LNCAP (cell line): ENCODE data around the gene SGTA.

ENCODE experiments used
- TF ChIP-seq, protein P1 (sequence below): fragments of 450-650 bp; IDR thresholded peaks from 2 replicates; pipeline ENCODE4 v1.5.1; 2017; ENCODE audit warnings: mild to moderate bottlenecking

SGTA gene

DNA sequence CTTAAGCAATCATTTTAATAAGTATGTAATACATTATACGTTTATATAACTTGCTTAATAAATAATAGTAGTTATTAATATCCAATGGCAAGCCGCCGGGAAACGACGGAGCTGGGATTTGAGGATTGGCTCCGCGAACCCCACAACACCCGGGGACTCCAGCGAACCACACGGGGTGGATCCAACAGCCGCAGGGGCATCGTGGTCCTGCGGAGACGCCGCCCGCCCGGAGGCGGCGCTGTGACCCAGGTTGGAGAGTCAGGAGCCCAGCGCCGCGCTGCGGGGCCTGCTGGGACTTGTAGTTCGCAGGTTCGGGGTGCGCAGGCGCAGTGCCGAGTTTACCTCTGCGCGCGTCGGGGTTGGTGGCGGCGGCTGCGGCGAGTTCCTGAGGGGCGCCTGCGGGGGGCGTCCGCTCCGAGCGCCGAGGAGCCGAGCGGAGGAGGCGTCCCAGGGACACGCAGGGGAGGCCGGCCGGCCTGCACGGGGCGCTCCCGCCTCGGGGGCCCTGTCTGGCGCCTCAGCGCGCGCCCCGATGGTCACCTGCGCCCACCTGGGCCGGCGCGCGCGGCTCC lies 36.6 kb upstream of the SGTA start, which contains the start of gene ZNF554:
ZNF554 (plus strand) TSS at position 329 of the 572 bp plus-strand sequence; CDS start at position 533, 204 bp downstream.
- TF ChIP-seq, protein P1, sequence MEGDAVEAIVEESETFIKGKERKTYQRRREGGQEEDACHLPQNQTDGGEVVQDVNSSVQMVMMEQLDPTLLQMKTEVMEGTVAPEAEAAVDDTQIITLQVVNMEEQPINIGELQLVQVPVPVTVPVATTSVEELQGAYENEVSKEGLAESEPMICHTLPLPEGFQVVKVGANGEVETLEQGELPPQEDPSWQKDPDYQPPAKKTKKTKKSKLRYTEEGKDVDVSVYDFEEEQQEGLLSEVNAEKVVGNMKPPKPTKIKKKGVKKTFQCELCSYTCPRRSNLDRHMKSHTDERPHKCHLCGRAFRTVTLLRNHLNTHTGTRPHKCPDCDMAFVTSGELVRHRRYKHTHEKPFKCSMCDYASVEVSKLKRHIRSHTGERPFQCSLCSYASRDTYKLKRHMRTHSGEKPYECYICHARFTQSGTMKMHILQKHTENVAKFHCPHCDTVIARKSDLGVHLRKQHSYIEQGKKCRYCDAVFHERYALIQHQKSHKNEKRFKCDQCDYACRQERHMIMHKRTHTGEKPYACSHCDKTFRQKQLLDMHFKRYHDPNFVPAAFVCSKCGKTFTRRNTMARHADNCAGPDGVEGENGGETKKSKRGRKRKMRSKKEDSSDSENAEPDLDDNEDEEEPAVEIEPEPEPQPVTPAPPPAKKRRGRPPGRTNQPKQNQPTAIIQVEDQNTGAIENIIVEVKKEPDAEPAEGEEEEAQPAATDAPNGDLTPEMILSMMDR, result peak; percentile 98

DNA sequence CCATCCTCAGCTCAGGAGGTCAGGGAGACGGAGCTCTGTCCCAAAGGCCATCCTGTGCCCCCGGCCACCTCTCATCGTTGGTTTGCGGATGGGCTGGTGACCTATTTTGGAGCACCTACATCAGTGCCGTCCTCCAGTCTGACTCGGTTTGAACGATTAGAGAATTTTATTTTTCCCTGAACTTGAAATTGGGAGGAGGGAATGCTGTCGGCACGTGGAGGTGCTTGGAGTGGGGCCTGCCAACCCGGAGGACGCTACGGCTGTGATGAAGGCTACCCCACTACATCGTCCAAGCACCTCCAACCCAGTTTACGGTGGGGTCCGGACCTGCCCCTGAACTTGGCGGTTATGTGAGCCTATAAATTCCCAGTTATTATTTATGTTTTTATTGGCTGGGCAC lies 33.6 kb upstream of the SGTA start:
- TF ChIP-seq, protein P1, result no peak

DNA sequence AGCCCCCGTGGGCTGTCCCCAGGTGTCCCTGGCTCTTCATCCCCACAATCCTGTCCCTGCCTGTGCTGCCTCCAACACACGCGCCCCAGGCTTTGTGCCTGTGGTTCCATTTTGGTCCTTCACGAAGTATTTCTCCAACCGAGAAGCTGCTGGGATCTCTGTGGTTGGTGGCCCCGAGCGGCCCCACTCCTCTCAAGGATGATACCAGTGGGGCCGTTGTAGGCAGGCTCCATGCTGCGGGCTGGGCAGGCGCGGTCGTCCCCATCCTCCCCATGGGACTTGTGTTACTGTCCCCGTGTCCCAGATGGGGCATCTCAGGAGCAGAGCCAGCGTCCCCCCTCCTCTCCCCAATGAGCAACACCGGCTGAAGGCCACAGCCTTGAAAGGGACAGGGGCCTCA lies 32.9 kb upstream of the SGTA start:
- TF ChIP-seq, protein P1, result no peak

DNA sequence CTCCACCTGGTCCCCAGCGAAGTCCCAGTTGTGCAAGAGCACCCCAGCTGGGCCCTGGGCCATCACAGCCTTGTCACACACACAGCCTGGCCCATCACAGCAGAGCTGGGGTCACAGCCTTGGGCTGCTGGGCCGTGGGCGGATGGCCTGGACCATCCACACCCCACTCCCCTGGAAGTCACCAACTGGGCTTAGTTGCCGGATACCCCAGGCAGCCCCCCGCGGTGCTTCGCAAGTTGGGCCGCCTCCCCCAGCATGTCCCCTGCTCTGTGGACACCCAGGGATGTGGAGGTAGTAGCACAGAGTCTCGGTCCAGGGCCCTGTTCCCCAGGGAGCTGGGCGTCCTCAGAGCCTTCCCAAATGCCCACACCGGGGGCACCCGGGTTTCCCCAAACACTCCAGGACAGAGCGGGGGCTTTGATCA lies 32.1 kb upstream of the SGTA start:
- TF ChIP-seq, protein P1, result no peak

DNA sequence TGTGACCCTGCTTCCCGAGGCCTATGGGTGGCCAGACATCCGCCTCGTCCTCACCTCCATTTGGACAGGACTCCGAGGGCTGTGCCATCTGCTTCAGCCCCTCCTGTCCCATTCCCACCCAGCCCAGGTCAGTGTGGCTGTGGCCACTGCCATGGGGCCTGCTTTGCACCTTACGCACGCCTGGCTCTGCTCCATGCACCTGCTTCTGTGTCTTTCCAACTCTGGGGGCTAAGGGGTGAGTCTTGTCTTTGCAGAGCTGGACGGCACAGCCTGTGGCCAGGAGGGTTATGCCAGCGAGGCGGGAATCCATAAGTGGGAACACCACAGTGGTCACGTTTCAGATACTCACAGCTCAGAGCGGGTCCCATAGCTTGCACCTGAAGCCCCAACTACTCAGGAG lies 31.4 kb upstream of the SGTA start:
- TF ChIP-seq, protein P1, result no peak

DNA sequence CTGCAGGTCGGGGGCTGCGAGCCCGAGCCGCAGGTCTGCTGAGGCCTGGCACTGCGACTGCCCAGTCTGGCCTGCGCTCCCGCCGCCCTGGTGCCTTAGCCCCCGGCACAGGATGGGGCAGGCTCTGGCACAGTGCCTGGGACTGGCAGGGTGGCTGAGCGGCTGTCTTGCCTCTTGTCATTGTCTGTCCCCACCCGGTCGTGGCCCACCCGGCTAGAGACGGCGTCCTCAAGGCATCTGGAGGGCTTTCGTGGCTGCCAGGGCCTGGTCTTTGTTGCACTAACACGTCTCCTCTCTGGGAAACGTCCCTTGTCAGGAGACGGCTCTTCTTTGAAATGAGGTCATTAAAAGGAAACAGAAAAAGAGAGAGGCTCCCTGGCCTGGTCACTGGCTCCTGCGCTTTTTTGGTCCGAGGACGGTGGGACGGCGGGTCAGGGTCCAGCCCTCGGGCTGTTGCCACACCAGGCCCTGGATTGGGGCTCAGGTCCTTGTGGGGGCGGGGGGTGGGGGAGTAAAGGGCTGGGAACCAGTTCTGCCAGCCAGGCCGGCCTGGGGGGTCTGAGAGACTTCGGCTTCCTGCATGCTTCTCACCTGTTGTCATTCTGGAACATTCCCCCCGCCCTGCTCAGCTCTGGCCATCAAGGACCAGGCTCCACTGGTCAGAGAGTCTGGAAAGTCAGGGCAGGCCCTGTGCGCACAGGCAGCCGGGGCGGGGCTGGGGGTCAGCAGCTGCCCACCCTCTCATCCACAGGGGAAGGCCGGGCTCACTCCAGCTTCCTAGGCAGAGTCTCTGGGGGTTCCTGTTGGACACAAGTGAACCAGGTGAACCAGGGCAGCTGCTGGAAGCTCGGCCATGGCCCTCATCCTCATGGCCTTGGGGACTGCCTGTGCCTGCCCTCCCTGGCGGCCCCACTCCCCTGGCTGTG lies 30.4 kb upstream of the SGTA start:
- TF ChIP-seq, protein P1, result no peak

DNA sequence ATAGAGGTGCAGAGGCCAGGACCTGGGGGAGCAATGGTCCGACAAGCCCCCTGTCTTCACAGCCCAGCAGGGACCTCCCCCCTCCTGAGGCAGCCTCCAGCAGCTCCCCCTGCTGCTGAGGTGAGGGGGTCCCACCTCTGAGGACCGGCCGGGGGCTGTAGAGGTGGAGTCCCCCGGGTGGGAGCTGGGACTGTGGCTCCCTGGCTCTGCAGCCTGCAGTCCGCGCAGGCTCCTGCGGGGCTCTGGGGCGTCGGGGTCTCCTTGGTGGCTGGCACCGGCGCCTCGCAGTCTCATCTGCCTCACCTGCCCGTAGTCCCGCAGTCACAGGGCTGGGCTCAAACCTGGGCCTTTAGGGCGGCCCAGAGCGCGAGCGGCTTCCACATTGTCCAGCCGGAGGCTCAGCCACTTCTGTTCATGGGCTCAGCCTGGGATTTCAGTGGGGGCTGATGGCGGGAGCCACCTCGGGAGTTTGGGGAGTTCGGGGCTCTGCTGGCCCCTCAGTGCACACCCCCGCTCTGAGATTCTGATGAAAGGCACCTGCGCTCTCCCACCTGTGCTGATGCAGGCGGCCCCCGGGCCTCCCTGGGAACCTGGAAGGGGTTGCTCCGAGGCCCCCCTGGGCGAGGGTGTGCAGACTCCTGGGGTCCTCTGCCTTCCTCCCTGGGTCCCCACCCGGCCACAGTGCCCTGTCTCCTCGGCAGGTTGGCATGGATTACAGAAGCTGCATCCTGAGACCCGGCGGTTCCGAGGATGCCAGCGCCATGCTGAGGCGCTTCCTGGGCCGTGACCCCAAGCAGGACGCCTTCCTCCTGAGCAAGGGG lies 29.6 kb upstream of the SGTA start:
- TF ChIP-seq, protein P1, result no peak
